ENCODE measurements around the gene PPP2R2B.

Gene PPP2R2B

GRCh38 chr5:146695646-146696045, 182.9 kb downstream of the PPP2R2B start:
- no peak for DNase-seq

- DNase-seq: no peak
Observed at GRCh38 chr5:146690880-146691355, 187.6 kb downstream of the PPP2R2B start.

DNA sequence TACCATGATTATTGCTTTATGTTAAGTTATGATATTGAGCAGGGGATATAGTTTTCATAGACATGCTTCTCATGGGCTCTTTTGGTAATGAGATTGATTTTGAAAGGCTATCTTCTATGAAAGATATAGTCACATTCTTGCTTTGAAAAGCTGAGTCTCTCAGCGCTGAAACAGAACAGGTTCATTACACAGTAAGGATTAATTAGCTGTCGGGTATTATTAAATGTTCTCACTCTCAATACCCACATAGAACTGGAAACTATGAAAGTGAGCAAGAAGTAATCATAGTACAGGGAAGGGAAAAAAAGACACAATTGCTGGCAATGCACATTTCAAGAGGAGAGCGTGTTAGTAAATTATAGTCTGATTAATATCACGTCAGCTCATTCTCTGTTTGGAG, 190.9 kb downstream of the PPP2R2B start:
- no peak for DNase-seq

GRCh38 chr5:146683861-146684260, 194.7 kb downstream of the PPP2R2B start:
- DNase-seq: no peak

DNA sequence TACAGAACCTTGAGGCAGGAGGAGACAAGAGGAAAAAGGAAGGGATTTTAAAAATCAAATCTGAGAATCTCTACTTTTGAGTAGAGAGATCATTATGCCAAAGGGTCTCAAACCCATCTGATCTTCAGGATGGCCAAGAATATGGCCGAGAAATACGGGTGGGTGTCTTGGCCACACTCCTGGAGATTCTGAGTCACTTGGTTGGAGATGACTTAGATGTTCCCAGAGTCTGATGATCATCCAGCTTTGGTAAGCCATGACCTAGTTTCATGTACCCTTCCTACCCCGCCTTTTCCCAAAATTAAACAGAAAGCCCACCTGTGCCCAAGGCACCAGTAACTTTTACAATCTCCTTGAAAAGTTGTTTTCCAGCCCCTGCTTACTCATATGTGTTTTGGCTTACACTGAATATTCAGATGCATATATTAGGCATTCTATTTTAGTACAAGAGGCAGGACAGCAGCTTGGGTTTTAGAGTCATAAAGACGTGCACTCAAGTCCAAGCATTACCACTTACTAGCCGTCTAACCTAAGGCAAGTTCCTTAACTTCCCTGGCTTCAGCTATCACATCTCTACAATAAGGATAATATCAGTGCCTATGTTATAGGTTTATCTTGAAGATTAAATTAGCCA, 195.5 kb downstream of the PPP2R2B start:
- DNase-seq: no peak

DNA sequence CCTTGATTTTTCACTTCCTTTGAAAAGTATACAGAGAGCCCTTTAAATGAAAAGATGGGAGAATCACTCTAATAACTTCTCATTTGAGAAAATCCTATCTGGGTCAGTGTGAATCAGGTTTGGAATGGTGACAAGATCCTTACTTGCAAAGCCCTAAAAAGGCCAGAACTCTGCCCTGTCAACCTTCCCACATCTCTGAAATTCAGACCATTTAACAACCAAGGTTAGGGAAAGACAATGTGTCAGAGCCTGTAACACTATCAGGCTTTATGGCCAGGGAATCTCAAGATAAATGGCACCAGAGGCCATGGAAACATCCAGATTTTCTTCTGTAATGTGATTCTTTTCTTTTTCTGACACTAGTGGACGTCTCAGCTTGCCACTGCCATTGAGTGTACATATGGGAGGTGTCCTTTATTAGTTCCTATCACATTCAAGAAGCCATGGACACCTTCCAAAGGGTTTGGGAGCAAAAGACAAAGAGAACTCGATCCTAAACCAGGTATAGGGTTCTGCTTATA, 196.9 kb downstream of the PPP2R2B start:
- no peak for DNase-seq

DNA sequence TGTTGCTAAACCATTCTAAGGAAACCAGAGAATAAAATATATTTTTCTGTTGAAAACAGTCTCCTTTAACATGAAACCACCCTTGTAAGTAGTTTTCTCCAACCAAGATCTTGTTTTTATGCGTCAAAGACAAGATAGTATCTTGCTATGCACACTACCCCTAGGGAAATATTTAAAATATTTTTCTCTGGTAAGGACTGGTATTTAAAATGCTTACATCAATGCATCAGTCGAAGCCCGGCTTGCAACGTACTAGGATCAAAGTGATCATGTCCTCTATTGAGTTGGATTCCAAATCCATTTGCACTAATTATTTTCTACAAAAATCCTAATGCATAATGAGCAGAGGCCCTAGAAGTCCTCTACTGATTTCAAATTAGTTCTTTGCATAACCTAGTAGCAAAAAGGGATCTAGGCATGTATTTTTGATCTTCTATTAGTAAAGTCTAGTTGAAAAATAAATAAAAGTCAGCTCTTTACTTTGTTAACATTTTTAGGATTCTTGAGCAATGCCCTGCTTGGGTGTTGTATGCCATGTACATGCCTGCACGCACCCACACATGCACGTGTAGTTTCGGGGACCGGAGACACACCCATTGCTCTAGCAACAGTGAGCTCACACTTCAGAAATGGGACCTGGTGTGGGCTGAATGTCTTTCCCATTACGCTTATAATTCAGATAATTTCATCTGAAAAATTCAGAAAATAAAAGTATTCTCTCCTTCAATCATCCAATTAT, 197.5 kb downstream of the PPP2R2B start:
- DNase-seq: no peak

GRCh38 chr5:146675636-146676035, 202.9 kb downstream of the PPP2R2B start:
- no peak for DNase-seq

DNA sequence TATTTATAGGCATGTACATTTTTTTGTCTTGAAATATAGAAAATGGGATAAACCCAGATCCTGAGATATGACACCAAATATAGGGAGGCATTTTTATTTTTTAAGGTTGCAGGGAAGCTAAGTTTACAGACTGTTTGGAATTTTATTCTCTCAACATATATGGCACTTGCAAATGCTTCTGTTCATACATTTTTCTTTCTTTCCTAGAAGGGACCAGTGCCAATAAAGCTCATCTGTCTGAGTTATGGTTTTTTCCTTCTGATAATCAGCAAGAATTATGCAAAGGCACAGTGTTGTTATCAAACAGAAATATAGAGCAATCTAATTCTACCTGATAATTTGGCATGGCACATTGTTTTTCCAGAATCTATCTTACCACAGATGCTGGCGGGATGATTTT, 205.7 kb downstream of the PPP2R2B start:
- DNase-seq: no peak

DNA sequence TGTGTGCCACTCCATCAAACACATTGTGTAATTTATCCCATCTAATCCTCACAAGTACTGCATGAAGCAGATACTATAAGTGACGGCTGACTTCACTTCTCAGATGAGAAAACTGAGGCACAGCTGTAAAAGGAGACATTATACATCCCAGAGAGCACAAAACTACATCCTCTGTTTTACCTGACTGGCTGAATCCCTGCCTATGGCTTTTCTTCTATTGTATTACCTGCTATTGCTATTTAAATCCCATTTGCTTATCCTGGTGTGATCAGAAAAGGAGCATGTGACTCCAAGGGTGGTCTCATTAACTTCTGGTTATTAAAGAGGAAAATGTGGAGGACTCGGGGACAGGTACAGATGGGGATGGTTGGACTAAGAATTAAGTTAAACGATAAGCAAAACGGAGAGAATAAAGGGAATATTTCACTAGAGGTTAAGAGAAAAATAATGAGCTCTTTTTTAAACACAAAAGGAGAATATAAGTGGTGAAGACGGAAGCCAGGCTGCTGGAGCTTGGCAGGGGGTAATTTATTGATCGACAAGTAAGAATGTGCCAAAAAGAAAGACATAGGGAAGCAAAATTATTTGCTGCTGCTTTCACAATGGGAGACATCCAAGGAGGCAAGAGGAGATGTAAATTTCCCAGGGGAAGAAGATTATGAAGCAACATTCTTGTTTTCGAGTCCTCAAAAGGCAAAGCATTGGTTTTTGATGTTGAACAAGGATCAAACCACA, 206.8 kb downstream of the PPP2R2B start:
- DNase-seq: no peak

- DNase-seq: no peak
Observed at GRCh38 chr5:146669656-146670055, 208.9 kb downstream of the PPP2R2B start.

GRCh38 chr5:146667633-146668272, 210.8 kb downstream of the PPP2R2B start:
- no peak for DNase-seq

GRCh38 chr5:146662229-146662628, 216.3 kb downstream of the PPP2R2B start:
- no peak for DNase-seq

DNA sequence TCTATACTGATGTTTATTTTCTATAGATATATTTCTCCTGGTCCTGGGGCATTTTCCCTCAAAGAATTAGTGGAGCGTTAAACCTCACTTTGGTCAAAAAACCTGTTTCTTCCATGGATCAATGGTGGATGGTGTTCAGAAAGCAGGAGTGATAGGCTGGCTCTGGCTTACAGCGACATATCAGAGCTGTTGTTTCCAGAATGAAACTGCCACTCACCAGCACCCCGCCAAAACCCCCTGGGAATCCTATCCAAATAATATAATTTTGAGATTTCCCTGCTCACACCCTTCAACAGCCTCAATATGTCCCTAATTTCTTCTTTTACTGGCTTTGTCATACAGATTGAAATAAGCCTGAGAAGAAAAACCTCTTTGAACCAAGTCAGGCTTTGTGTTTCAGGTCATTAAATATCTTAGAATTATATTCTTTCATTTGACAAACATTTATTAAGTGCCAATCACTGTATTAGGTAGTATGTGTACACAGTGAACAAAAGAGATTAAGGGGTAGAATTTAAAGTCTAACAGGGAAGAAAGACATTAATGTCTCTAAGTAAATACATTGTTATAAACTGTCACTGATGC, 218.1 kb downstream of the PPP2R2B start:
- no peak for DNase-seq

GRCh38 chr5:146659961-146660360, 218.6 kb downstream of the PPP2R2B start:
- DNase-seq: no peak

DNA sequence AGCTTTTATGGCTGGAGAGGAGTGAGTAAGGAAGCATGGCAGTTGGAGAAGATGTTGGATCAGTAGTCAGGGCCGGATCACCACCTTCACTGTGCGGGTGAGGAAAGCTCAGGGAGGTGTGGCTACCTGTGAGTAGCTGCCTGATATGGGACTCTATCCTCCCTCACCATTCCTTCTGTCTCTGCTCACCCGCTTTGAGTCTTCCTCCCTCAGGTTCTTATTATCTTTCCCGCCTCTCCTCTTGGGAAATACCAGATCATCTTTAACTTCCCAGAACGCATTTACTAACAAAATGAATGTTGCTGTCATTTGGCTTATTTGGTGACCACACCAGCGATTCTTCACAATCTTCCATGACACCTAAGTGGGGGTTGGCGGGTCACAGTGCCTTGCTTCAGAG, 221.9 kb downstream of the PPP2R2B start:
- no peak for DNase-seq

GRCh38 chr5:146653560-146653959, 225.0 kb downstream of the PPP2R2B start:
- no peak for DNase-seq

DNA sequence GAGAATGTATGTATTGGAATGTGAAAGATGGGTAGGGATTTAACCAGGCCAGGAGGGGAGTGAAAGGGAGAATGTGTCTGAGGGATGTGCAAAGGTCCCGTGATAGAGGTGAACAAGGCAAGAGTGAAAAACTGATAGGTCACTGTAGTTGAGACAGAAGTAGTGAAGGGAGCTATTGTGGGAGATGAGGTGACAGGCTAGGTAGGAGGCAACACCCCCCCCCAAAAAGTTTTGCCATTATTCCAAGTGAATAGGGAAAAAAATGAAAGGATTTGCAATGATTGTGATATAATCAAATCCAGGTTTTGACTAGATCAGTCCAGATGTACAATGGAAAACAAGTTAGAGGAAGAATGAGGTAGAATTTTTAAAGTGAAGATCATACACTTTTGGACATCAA, 226.0 kb downstream of the PPP2R2B start:
- no peak for DNase-seq

DNA sequence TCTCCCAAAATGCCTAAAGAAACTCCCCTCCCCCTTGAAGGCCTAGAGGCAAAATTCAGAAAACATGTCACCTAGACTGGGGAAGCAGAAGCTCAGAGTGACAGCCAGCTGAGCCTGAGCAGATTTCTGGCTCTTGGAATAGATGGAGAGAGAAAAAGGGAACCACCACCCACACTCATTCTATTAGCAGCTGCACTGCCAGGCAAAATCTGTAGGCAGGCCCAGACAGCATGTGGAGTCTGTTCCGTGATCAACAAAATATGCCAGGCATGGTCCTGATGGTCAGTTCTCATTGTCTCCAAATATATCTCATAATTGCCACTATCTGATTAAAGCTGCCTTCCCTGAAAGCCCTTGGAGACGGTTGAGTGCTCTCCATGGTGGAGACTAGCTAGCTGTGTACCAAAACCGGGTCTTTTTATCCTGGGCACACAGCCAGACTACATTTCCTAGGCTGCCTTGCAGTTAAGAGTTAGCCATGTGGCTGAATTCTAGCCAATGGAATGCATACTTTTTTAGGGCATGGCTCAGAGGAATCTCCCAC, 230.8 kb downstream of the PPP2R2B start:
- peak in 1 of 2 experiments; percentile 23 for DNase-seq

DNA sequence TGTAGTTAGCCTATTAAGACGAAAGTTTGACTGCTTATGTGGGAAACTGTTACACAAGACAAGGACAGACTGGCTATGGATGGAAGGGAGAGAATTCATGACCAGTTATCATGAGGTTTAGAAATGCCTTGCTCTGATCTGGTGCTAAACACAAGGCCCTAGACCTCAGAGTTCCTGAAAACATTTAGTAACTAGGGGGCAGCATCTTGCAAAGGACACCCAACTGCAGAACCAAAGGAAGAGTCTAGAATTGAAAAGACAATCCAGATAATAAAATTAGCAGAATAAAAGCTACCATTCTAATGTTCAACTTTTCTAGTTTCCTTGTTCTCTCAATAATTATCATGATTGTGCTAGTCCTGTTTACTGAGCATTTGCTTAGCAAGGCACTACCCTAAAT, 232.1 kb downstream of the PPP2R2B start:
- DNase-seq: no peak

- no peak for DNase-seq
Observed at GRCh38 chr5:146645342-146645741, 233.2 kb downstream of the PPP2R2B start.

DNA sequence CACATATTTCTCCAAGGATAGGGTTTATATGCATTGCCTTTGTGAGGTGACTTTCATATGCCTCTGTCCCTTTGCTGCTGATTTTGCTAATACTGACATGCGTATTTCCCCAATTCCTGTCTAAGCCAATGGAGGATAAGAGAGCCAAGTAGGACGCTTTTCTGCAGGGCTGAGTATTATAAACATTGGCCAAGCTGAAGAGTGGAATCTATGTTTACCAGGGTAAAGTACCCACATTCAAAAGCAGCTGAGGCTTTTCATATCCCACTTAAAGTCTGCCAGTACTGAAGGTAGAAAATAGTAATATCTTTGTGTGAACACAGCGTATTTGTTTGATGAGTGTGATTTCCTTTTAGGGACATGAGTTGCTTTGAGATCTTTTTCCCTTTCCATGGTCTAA, 233.7 kb downstream of the PPP2R2B start:
- no peak for DNase-seq

Measured in NCI-H2081 (cell line).